Stimulated activated CD8-positive, alpha-beta memory T cell treated with anti-CD3 and anti-CD28 coated beads, Interleukin-7, amount 100 ng/mL, for 48 hours (primary cell): ENCODE results near the gene PNMA8A.
"Not testable (repeated sequence)": the region's sequence is repeated elsewhere in the genome, so short reads cannot be mapped to it uniquely, and the experiment has no call there.

ENCODE experiments used
- DNase-seq, 2 donors: peaks; one replicate each; pipeline ENCODE4 v3.0.0-alpha.2; 2020; ENCODE audit warnings: low read depth in 1 of 2; ENCODE audit errors: extremely low read depth in 1 of 2

PNMA8A gene

DNA sequence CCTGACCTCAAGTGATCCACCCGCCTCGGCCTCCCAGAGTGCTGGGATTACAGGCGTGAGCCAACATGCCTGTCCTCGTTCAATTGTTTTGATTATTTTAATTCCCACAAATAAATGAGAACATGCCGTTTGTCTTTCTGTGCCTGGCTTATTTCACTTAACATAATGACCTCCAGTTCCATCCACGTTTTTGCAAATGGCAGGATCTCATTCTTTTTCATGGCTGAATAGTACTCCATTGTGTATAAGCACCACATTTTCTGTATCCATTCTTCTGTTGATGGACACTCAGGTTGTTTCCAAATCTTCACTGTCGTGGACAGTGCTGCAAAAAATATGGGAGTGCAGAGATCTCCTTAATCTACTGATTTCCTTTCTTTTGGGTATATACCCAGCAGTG lies 37.9 kb downstream of the PNMA8A start:
- DNase-seq = not testable (repeated sequence)

DNA sequence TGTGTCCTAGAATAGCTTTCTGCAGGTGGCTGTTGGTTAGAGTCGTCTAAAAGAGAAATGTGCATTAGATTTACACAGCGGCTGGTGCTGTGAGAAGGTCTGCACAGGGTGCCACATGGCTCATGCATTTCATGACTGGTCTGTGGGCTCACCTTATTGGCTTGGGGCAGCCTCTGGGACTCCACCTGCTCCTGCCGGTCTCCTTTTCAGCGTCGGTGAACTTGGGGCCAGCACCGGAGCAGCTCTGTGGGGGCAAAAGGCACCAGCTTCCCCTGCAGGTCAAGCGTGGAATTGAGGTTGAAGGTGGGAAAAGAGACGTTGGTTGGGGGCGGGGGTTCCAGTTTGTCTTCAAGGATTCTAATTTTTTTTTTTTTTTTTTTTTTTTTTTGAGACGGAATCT lies 39.5 kb downstream of the PNMA8A start:
- DNase-seq = no peak

DNA sequence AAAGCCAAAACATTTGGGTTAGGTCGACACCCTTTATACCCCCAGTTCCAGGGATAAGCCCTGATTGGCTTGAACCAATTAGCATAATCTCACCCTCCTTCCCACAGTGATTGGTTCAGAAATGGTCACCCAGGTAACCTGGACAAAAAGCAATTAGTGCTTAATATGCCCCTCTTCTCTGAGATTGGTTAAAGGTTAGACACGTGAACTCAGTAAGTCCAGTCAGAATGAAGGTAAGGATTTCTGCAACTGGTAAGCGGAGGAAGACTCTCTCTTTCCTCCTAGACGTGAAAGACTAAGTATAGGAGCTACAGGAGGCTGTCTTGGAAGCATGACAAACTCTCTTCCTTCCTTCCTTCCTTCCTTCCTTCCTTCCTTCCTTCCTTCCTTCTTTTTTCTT lies 41.4 kb downstream of the PNMA8A start:
- DNase-seq = no peak

DNA sequence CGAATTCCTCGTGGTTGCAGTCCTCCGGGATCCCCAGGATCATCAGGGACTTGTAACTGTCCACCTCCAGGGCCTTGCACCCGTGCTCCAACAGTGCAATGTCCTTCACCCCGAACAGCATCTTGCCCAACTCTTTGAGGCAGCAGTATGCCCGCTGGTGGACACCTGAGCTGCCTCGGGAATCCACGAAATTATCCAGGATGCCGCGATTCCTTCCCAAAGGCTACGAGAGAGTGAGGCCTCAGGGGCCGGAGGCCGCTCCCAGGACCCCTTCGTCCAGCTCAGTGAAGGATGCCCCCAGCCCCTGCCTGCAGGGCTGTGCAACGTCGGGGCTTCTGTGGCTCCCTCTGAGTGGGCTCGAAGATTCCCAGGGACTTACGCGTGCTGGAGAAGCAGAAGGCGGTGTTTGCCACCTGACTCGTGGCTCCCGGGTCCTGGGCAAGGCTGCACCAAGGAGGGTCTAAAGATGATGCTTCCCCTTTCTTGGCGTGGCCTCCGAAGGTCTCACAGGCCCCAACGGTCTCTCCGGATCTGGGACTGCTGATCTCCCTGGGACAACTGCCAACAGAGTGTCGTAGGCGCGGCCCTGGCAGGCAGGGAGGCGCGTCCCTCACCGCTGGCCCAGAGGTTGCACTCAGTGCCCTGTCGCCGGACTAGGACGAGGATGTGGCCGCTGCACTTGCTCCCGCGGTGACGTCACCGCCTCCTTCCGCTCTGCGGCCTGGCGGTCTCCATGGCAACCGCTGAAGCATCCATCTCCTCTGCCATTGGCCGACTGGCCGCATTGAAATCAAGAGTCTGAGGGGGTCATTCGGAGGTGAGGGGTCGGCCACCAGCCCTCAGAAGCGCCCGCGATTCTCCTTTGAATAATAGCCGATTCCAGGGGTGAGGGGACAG lies 42.9 kb downstream of the PNMA8A start, which contains the start of gene PNMA8C:
Gene PNMA8C (minus strand): TSS at position 698 of the 897 bp plus-strand sequence. CDS start 577 bp downstream, at position 121.
- DNase-seq = peak; percentile 46 to 50

DNA sequence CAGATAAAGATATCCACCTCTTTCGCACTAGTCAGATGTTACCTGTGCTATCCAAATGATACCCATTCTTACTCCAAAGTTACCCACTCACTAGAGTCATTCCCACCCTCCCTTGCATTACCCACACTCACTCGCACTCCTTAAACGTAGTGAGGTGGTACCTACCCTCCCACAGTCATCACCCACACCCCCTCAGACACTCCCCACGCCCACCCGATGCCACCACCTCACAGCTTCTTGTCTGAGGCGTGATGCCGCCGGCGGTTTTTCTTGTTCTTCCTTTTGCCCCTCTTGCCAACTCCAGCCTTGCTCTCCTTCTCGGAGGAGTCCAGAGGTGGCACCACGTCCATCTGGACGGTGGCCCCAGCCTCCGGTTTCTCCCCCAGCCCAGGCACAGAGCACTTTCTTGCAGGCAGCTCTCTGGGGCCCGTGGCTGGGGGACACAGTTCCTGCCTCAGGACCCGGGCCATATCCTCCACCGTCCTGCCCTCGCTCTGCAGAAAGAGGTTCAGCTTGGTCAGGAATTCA lies 43.8 kb downstream of the PNMA8A start:
- no peak for DNase-seq

DNA sequence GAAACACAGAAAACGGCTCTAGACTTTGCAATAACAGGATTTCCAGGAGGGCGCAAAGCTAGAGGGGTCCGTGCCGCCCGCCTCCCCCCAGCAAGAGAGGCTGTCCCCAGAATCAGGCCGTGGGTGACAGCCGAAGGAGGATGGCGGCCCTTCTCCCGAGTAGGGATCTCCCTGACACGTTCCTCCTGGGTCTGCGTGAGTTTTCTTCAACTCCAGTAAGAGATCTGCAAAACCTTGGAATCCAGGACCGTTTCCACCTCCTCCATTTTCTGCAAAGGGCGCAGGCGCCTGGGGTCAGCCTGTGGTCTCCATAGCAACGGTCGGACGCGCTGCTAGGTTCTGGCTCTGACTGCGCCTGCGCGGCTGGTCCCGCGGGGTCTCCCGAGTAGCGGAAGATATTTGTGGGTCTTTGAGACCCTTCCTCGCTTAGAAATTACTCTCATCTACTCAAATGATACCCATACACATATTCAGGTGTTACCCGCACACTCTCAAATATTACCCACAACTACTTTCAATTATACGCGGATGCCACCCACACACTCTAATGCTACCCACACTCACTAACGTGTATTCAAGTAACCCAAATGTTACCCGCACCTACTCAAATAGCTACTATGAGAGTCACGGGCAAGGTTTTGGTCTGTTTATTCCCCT lies 44.7 kb downstream of the PNMA8A start:
- DNase-seq = peak; percentile 16 to 31

DNA sequence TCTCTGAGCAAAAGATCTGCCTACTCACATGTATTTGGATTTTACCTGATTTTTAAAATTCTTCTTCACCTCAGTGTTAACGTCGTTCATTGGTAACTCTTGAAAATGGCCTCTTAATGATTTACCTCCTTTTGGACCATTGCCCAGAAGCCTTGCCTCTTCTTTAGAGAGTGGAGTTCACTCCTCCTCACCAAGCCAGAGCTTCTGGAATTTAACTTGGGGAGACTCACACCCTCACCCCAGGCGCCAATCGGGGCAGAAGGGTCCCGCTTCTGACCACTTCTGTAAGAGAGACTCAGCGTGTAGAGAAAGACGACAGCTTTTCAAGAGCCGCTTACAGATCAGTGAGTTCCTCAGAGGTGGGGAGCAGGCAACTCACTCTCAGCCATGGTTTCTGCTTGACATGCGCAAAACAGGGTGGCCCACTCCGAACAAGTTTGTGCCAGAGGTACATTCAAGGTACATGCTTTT lies 45.3 kb downstream of the PNMA8A start:
- no peak for DNase-seq

DNA sequence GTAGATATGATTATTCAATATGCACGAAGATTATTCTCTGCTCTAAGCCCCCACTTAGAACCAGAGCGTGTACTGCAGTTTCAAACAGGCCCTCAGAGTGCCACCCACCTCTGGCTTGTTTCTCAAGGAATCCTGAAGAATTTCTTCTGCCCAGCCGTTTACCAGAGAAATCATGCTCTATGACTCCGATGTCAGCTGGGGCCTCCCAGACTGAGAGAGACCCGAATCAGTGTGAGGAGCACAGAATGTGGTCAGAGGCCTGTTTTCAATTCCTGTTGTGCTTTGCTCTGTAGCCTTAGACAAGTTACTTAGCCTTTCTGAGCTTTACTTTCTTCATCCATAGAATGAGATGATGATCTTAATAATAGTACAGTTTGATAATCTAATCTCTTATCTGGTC lies 48.2 kb downstream of the PNMA8A start:
- DNase-seq = no peak

DNA sequence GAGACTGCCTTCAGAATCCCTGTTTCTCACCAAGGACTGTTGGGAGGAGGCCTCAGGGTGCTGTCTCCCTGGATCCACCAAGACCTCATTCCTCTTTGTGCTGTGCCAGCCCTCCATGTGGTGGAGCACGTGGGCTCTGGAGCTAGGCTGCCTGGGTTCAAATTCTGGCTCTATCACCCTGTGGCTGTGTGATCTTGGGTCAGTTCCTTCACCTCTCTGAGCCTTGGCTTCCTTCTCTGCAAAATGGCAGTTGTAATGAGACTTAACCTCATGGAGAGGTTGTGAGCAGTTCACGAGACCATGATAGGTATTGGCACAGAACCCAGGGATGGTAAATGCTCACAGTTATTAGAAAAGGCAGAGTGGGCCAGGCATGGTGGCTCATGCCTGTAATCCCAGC lies 49.0 kb downstream of the PNMA8A start:
- no peak for DNase-seq

DNA sequence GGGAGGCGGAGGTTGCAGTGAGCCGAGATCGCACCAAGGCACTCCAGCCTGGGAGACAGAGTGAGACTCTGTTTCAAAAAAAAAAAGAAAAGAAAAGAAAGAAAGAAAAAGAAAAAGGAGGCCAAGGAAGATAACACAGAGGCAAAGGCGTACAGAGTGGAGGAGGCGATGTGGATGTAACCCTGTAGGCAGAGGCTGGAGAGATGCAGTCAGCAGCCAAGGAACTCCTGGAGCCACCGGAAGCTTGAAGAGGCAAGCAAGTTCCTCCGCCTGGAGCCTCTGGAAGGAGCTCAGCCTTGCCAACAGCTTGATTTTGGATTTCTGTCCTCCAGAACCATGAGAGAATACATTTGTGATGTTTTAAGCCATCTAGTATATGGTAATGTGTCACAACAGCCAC lies 51.3 kb downstream of the PNMA8A start:
- no peak for DNase-seq
